ENCODE results near the gene SMURF1. TPM values are rescaled to one million over a fixed set of nuclear protein-coding genes. Genes with fewer than 3 reads are reported as not detected.

SMURF1 gene
- total RNA-seq, 4 donors from 2014 or later, result 23.6 to 35.3 (median 27.8) TPM

DNA sequence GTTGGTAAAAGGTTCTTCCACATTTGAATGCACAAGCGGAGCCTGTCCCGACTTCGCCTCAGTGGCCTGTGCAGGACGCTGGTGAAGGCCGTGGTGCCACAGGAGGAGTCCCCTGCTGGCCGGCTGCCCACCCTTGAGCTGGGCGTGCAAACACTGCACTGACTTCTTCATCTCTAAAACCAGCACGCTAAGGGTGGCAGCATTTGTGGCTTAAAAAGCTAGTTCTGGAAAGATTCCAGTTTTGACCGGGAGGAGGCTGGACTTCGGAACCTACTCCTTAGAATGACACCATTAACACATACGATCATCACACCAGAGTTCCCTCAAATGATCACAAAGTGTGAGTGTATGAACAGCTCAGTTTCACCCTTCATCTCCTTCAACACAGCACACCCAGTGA, 102.4 kb downstream of the SMURF1 start:
- TF ChIP-seq CTCF (IDR thresholded peaks at IDR 0.05), result no peak
- no peak for ATAC-seq (ENCODE audit: low FRiP score)

DNA sequence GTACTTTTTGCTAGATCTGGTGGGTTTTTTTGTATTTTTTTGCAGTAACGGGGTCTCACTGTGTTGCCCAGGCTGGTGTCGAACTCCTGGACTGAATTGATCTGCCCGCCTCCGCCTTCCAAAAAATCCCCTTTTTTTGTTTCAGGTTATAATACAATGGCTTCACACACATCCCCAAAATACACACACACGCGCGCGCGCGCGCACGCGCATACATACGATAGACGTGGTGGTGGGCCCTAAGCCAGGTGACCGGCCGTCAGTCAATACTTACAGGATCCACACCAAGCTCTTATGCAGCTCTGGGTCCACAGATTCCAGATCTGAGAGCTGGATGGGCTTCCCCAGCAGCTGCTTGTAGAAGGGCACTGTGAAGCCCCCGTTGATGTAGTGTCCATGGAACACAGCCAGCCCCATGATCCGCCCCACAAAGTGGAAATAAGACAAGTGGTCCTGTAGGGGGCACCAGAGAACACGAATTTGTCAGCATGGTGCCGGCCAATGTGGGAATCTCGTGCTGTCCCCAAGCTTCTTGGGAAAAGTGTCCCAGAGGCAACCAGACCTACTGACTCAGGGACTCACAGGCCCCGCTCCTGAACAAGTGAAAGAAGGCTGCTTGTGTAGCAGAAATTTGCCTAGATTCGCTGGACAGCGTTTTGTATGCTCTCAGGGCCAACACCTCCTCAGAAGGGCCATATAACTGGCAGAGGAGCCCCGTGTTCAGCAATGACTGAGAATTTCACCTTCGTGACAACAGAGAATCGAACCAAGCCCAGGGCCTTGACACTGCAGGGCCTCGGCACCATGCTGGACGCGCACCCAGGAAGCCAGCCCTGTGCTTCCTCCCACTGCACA, 103.6 kb downstream of the SMURF1 start:
- ATAC-seq (ENCODE audit: low FRiP score), result peak; percentile 74

More for the DNA sequence above, 102.4 kb downstream of the SMURF1 start:
- no peak for DNase-seq (ENCODE audit: low spot score)

DNA sequence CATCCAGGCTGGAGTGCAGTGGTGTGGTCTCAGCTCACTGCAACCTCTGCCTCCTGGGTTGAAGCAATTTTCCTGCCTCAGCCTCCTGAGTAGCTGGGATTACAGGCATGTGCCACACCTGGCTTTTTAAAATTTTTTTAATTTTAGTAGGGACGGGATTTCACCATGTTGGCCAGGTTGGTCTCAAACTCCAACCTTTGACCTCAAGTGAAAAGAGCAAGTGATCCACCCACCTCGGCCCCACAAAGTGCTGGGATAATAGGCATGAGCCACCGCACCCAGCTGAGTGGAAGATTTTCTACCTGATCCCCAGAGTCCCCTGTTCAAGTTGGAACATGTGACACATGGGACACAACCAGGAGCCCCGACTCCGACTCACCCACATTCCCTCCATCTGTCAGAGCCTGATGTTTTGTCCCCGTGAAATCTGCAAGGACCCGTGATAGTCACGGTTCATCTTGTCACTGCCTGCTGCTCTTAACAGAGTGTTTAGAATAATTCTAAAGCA, 104.5 kb downstream of the SMURF1 start:
- no peak for TF ChIP-seq CTCF (IDR thresholded peaks at IDR 0.05)
- ATAC-seq (ENCODE audit: low FRiP score), result no peak
- no peak for DNase-seq (ENCODE audit: low spot score)

More for the DNA sequence above, 103.6 kb downstream of the SMURF1 start:
- DNase-seq (ENCODE audit: low spot score), result no peak
- peak in 2 of 3 donors; percentile 14 to 63 for TF ChIP-seq CTCF (IDR thresholded peaks at IDR 0.05)

DNA sequence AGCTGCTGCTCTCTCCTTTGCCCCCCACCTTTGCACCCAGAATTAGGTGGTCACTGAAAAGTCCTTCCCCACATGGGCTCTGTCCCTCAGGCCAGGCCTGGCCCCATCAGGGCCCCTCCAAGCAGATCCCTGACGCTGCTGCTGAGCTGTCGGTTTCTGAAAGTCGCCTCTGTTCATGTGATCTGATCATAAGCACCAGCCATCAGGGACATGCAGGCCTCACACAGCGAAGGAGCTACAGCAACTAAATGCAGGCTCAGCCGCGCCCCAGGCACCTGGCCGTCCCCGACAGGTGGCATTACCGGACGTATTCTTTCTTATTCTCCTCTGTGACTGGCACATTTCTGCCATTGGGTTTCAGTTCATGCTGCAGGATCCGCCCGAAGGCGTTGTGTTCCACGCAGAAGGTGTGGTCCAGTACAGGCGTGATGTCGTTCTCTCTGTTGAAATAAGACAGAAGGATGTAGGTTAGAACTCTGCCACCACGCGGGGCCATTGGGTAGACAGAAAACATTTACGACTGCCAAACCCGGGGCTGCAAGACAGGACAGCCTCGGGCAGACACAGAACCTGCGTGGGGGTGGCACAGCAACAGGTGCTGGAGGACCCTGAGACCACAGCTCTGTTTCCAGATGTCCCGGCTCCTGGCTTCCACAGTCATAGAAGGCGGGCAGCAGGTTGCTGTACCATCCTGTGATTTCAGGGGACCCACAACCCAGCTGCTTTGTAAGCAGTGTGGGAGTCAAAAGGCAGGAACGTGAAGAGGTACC, 105.6 kb downstream of the SMURF1 start:
- ATAC-seq (ENCODE audit: low FRiP score), result no peak

DNA sequence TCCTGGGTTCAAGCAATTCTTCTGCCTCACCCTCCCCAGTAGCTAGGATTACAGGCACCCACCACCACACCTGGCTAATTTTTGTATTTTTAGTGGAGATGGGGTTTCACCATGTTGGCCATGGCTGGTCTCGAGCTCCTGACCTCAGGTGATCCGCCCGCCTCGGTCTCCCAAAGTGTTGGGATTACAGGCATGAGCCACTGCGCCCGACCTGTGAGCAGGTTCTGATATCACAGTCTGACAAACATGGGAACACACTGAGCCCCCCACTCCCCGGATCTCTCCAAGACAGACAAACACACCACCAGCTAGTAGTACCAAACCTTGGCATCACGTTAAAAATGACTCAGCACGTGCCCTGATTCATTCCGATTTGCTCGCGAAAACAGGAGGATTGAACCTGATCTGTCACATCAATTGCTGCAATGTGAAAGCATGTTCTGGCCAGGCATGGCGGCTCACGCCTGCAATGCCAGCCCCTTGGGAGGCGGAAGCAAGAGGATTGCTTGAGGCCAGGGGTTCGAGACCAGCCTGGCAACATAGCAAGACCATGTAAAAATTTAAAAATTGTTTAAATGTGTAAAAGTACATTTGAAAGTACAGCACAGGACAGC, 106.5 kb downstream of the SMURF1 start:
- DNase-seq (ENCODE audit: low spot score) (no peak), ATAC-seq (ENCODE audit: low FRiP score) (no peak)

More for the DNA sequence above, 105.6 kb downstream of the SMURF1 start:
- TF ChIP-seq CTCF (IDR thresholded peaks at IDR 0.05), result no peak
- DNase-seq (ENCODE audit: low spot score), result no peak

More for the DNA sequence above, 106.5 kb downstream of the SMURF1 start:
- TF ChIP-seq CTCF (IDR thresholded peaks at IDR 0.05), result no peak

Measured in omental fat pad (tissue), 4 donors.